ENCODE data around the gene DNAAF1. TPM values are rescaled to one million over a fixed set of nuclear protein-coding genes. Genes with fewer than 3 reads are reported as not detected.
A peak's percentile ranks its signal among the peaks of the same experiment; 100 is the strongest.

The DNAAF1 gene
- polyA plus RNA-seq, 1 donor (not counting 4 experiments of a cell fraction or from before 2014, with no cell fraction given): 0.01 TPM

DNA sequence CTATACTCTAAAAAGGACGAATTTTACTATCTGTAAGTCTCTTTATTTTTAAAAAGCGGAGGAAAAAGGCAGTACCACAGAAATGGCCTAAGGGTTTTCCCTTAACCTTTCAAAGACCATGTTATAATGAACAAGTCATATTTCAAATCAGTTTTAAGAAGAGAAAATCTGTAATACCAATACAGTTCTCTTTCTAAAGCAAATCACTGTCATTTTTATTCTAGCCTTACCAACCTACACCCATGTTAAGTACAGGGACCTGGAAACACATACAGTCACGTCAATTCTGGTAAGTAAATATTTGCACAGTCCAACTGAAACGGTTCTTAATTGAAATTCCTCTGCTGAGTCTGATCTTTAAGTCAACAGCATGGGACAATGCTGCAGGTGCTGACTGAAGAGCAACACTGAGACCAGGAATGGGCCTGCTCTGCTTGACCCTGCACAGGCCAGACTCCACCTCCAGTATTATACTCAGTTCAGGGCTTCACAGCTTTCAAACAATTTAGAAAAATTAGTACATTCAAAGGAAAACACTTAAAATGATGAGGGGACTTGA, 48.6 kb upstream of the DNAAF1 start:
- Histone ChIP-seq H3K79me2 (ENCODE audit: control insufficient read depth, insufficient read depth, low read length) (peaks cover 3% of the 10 kb centered on the region), H4K20me1 (ENCODE audit: control insufficient read depth, extremely low read depth, insufficient read depth, low read length) (no peaks in the 10 kb centered on the region), H3K9ac (ENCODE audit: control insufficient read depth, extremely low read depth, insufficient read depth, low read length) (no peak overlapping the region), H3K4me2 (ENCODE audit: control insufficient read depth, extremely low read depth, insufficient read depth, low read depth, low read length) (no peak overlapping the region), H3K4me1 (ENCODE audit: control insufficient read depth, extremely low read depth, insufficient read depth, low read length) (peaks cover 8% of the 10 kb centered on the region), H3K36me3 (ENCODE audit: control insufficient read depth in 2 of 2, extremely low read depth in 1 of 2, insufficient read depth in 2 of 2, low read length in 2 of 2) (peaks cover 15 to 24% of the 10 kb centered on the region in 2 experiments), H3K9me1 (ENCODE audit: control insufficient read depth, extremely low read depth, insufficient read depth, low read length) (no peaks in the 10 kb centered on the region), H3K27ac (ENCODE audit: control insufficient read depth, insufficient read depth, low read length) (no peak overlapping the region), H3K9me3 (ENCODE audit: control insufficient read depth, low read depth, low read length) (no peaks in the 10 kb centered on the region), H2AFZ (ENCODE audit: control insufficient read depth, low read length) (no peak overlapping the region), H3K27me3 (ENCODE audit: control insufficient read depth, extremely low read depth, insufficient read depth, low read length) (no peaks in the 10 kb centered on the region), H3K4me3 (ENCODE audit: control insufficient read depth in 2 of 3, extremely low read depth in 1 of 3, insufficient read depth in 2 of 3, low read depth in 1 of 3, low read length in 3 of 3) (no peak overlapping the region)
- FAIRE-seq: no peak
- dilution Hi-C loops (cut with MboI; ENCODE audit: extremely low pct_ligation_motif_present, low sequenced_read_pairs): no loop called here
- TF ChIP-seq EZH2 (IDR thresholded peaks at IDR 0.05; ENCODE audit: low read length): no peak
- TF ChIP-seq, protein P1, sequence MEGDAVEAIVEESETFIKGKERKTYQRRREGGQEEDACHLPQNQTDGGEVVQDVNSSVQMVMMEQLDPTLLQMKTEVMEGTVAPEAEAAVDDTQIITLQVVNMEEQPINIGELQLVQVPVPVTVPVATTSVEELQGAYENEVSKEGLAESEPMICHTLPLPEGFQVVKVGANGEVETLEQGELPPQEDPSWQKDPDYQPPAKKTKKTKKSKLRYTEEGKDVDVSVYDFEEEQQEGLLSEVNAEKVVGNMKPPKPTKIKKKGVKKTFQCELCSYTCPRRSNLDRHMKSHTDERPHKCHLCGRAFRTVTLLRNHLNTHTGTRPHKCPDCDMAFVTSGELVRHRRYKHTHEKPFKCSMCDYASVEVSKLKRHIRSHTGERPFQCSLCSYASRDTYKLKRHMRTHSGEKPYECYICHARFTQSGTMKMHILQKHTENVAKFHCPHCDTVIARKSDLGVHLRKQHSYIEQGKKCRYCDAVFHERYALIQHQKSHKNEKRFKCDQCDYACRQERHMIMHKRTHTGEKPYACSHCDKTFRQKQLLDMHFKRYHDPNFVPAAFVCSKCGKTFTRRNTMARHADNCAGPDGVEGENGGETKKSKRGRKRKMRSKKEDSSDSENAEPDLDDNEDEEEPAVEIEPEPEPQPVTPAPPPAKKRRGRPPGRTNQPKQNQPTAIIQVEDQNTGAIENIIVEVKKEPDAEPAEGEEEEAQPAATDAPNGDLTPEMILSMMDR (optimal IDR thresholded peaks at IDR 0.05 in 1 of 3, IDR thresholded peaks at IDR 0.05 in 1 of 3, conservative IDR thresholded peaks at IDR 0.05 in 1 of 3; ENCODE audit: extremely low read depth in 1 of 3, insufficient read depth in 2 of 3, low read length in 3 of 3): no peak
- no peak for DNase-seq (ENCODE audit: low read depth, low spot score)

GRCh38 chr16:84098939-84099338, 46.2 kb upstream of the DNAAF1 start:
- Histone ChIP-seq H3K9me1 (ENCODE audit: control insufficient read depth, extremely low read depth, insufficient read depth, low read length) (no peaks in the 10 kb centered on the region), H3K36me3 (ENCODE audit: control insufficient read depth in 2 of 2, extremely low read depth in 1 of 2, insufficient read depth in 2 of 2, low read length in 2 of 2) (peaks cover 5 to 11% of the 10 kb centered on the region in 2 experiments), H3K4me1 (ENCODE audit: control insufficient read depth, extremely low read depth, insufficient read depth, low read length) (peaks cover 15% of the 10 kb centered on the region), H3K9ac (ENCODE audit: control insufficient read depth, extremely low read depth, insufficient read depth, low read length) (no peak overlapping the region), H3K27ac (ENCODE audit: control insufficient read depth, insufficient read depth, low read length) (no peak overlapping the region), H3K4me3 (ENCODE audit: control insufficient read depth in 2 of 3, extremely low read depth in 1 of 3, insufficient read depth in 2 of 3, low read depth in 1 of 3, low read length in 3 of 3) (no peak overlapping the region), H3K9me3 (ENCODE audit: control insufficient read depth, low read depth, low read length) (no peaks in the 10 kb centered on the region), H3K4me2 (ENCODE audit: control insufficient read depth, extremely low read depth, insufficient read depth, low read depth, low read length) (no peak overlapping the region), H3K79me2 (ENCODE audit: control insufficient read depth, insufficient read depth, low read length) (peaks cover 20% of the 10 kb centered on the region), H2AFZ (ENCODE audit: control insufficient read depth, low read length) (no peak overlapping the region), H3K27me3 (ENCODE audit: control insufficient read depth, extremely low read depth, insufficient read depth, low read length) (no peaks in the 10 kb centered on the region), H4K20me1 (ENCODE audit: control insufficient read depth, extremely low read depth, insufficient read depth, low read length) (peaks cover 2% of the 10 kb centered on the region)
- dilution Hi-C loops (cut with MboI; ENCODE audit: extremely low pct_ligation_motif_present, low sequenced_read_pairs): no loop called here
- DNase-seq (ENCODE audit: low read depth, low spot score) (no peak), FAIRE-seq (peak; percentile 29)
- no peak for TF ChIP-seq EZH2 (IDR thresholded peaks at IDR 0.05; ENCODE audit: low read length)
- TF ChIP-seq, protein P1 (optimal IDR thresholded peaks at IDR 0.05 in 1 of 3, IDR thresholded peaks at IDR 0.05 in 1 of 3, conservative IDR thresholded peaks at IDR 0.05 in 1 of 3; ENCODE audit: extremely low read depth in 1 of 3, insufficient read depth in 2 of 3, low read length in 3 of 3): no peak

All from keratinocyte (primary cell).